ENCODE measurements around the gene VIPR2. TPM values are rescaled to one million over a fixed set of nuclear protein-coding genes. Genes with fewer than 3 reads are reported as not detected.

VIPR2 gene
- total and polyA plus RNA-seq, 2 experiments from 2014 or later, result 2.2 to 2.4 TPM

DNA sequence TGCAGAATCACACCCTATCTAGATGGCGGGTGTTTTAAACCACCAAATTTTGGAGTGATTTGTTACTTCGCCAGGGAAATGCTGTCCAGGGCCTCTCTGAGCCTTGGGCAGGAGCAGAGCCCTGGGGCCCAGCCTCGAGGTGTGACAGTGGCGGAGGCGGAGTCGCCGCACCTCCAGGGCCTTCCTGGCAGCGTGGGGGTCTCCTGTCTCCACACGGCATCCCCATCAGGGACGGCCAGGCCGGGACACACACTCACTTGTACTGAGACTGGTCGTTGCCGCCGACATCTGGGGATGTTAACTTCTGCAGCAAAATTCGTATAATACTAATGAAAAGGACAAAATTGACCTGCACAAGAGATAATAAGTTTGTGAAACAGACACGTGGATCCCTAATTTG, 110.7 kb downstream of the VIPR2 start:
- H3K27me3 ChIP-seq, result no peaks in the 10 kb centered on the region
- no peak overlapping the region for H3K4me3 ChIP-seq
- H3K4me1 ChIP-seq (ENCODE audit: low read depth), result no peaks in the 10 kb centered on the region
- no peak for DNase-seq (ENCODE audit: low read depth in 1 of 2, low spot score in 1 of 2)
- H3K9me3 ChIP-seq (ENCODE audit: low read depth), result no peaks in the 10 kb centered on the region
- TF ChIP-seq, protein P1, sequence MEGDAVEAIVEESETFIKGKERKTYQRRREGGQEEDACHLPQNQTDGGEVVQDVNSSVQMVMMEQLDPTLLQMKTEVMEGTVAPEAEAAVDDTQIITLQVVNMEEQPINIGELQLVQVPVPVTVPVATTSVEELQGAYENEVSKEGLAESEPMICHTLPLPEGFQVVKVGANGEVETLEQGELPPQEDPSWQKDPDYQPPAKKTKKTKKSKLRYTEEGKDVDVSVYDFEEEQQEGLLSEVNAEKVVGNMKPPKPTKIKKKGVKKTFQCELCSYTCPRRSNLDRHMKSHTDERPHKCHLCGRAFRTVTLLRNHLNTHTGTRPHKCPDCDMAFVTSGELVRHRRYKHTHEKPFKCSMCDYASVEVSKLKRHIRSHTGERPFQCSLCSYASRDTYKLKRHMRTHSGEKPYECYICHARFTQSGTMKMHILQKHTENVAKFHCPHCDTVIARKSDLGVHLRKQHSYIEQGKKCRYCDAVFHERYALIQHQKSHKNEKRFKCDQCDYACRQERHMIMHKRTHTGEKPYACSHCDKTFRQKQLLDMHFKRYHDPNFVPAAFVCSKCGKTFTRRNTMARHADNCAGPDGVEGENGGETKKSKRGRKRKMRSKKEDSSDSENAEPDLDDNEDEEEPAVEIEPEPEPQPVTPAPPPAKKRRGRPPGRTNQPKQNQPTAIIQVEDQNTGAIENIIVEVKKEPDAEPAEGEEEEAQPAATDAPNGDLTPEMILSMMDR (IDR thresholded peaks at IDR 0.05; ENCODE audit: low read depth, low read length), result no peak
- H3K27ac ChIP-seq, result no peak overlapping the region
- no peaks in the 10 kb centered on the region for H3K36me3 ChIP-seq

DNA sequence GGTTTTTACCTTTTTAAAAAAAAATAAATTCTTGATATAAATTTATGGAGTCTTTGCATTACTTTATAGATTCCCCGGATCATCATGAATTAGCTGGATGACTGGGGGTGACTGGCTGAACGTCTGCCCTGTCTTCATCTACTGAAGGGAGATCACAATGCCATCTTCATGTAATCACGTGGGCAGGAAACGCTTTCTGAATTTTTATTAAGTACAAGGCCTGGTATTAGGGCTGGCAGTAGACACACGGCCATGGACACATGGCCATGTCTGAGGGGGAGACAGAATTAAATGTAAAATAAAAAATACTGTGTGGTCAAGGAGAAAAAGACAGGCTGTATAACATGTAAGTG, 111.2 kb downstream of the VIPR2 start:
- no peak overlapping the region for H3K4me3 ChIP-seq
- H3K4me1 ChIP-seq (ENCODE audit: low read depth), result no peaks in the 10 kb centered on the region
- TF ChIP-seq, protein P1 (IDR thresholded peaks at IDR 0.05; ENCODE audit: low read depth, low read length), result no peak
- DNase-seq (ENCODE audit: low read depth in 1 of 2, low spot score in 1 of 2), result no peak
- no peaks in the 10 kb centered on the region for H3K36me3 ChIP-seq
- H3K9me3 ChIP-seq (ENCODE audit: low read depth), result no peaks in the 10 kb centered on the region
- H3K27ac ChIP-seq, result no peak overlapping the region
- H3K27me3 ChIP-seq, result no peaks in the 10 kb centered on the region

DNA sequence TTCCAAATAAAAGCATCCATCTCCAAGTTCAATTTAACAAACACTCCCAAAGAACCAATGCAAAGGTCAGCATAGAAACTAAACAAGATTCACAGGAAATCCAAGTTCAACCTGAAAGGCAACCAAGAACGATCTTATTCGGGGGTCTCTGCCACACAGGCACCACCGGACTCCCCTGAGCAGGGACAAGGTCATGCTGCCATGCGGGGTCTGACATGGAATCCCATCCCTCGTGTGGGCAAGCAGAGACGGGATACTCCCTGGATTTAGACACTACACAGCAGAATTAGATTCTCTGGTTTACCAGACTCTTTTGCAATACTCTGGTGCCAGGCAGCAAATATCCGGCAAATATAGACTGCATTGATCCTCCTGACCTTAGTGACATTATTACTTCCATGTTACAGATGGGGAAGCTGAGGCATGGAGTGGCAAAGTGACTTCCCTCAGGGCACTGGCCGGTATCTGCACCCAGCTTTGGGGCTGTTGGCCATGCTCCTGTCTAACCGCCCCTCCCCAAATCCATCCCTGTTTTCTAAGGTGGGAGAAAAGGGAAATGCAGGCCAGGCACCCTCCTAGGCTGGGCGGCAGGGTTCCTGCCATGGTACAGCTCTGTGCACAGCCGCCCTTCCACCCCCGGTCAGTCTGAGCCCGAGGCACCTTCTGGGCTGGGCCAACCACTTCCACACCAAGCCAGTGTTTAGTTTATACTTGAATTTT, 111.8 kb downstream of the VIPR2 start:
- no peak for DNase-seq (ENCODE audit: low read depth in 1 of 2, low spot score in 1 of 2)
- Histone ChIP-seq H3K36me3 (no peaks in the 10 kb centered on the region), H3K27me3 (no peaks in the 10 kb centered on the region), H3K4me3 (no peak overlapping the region), H3K9me3 (ENCODE audit: low read depth) (no peaks in the 10 kb centered on the region), H3K4me1 (ENCODE audit: low read depth) (no peaks in the 10 kb centered on the region), H3K27ac (no peak overlapping the region)
- TF ChIP-seq, protein P1 (IDR thresholded peaks at IDR 0.05; ENCODE audit: low read depth, low read length), result no peak

DNA sequence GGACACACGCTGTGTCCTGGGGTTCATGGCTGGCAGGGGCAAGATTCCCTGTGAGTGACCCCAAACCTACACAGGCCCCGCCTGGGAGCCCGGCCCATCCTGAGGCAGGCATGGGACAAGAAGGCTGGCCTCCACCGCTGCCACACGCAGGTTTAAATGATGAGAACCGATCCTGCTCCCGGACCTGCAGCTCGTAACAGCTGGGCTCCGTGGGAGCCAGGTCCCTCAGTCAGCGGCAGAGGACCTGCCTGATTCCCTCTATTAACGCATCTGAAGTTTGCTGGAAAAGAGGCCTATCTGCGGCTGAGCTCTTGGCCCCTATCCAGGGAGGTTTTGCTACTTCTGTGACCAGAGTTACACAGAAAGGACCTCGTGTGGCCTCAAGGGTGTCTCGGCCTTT, 112.3 kb downstream of the VIPR2 start:
- Histone ChIP-seq H3K27ac (no peak overlapping the region), H3K4me1 (ENCODE audit: low read depth) (no peaks in the 10 kb centered on the region), H3K4me3 (no peak overlapping the region), H3K36me3 (no peaks in the 10 kb centered on the region), H3K9me3 (ENCODE audit: low read depth) (no peaks in the 10 kb centered on the region), H3K27me3 (no peaks in the 10 kb centered on the region)
- TF ChIP-seq, protein P1 (IDR thresholded peaks at IDR 0.05; ENCODE audit: low read depth, low read length), result no peak
- no peak for DNase-seq (ENCODE audit: low read depth in 1 of 2, low spot score in 1 of 2)

DNA sequence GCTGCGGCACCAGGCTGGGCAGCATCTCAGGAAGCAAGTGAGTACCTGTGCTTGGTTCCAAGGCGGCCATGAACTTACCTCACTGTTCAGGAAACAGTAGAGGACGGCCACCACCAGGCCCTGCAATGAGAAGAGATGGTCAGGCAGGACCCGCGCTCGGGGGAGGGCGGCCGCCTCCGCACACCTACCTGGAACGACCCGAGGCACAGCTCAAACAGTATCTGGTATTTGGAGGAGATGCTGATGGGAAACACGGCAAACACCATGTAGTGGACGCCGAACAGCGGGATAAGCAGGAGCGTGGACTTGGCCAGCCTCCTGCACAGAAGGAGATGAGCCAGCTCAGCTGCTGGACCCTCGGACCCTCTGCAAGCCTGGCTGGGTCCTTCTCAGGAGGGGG, 112.9 kb downstream of the VIPR2 start:
- Histone ChIP-seq H3K36me3 (no peaks in the 10 kb centered on the region), H3K27me3 (no peaks in the 10 kb centered on the region), H3K4me1 (ENCODE audit: low read depth) (no peaks in the 10 kb centered on the region), H3K27ac (no peak overlapping the region), H3K4me3 (no peak overlapping the region), H3K9me3 (ENCODE audit: low read depth) (no peaks in the 10 kb centered on the region)
- no peak for DNase-seq (ENCODE audit: low read depth in 1 of 2, low spot score in 1 of 2)
- TF ChIP-seq, protein P1 (IDR thresholded peaks at IDR 0.05; ENCODE audit: low read depth, low read length), result no peak

All from cardiac muscle cell (in vitro differentiated cells and primary cell).